K562 (cell line): ENCODE measurements around the gene TTBK1. TPM values are rescaled to one million over a fixed set of nuclear protein-coding genes. Genes with fewer than 3 reads are reported as not detected.

Experiments used
- ATAC-seq: fragments of 200-7000 bp; cut with Tn5 transposase; 3 replicates; pipeline ENCODE4 v1.9.1; 2020; ENCODE audit warnings: moderate library complexity
- BruUV-seq: library from RNA; stranded (reverse); fragments of 400-500 nt; replicated peaks from 2 replicates; lab custom pipeline; 2021; lab: Mats Ljungman, UMichigan
- CTCF ChIA-PET: fragments of 300-600 bp; formaldehyde crosslinking; extraction: SDS; loops from one replicate; lab custom pipeline; 2021; ENCODE audit warnings: low intra/inter-chr PET ratio; lab: Yijun Ruan, JAX
- POLR2A ChIA-PET: fragments of 300-600, 350-650 bp; sonication (Branson Sonifier 250); formaldehyde crosslinking; extraction: SDS; loops from one replicate; lab custom pipeline; 2021; ENCODE audit warnings: antibody characterized with exemption, inconsistent platforms; lab: Yijun Ruan, JAX
- DNase-seq, 4 experiments: peaks; one replicate each; pipeline versions ENCODE4 v3.0.0 to v3.0.0-alpha.2; 2011 to 2018; ENCODE audit warnings: low spot score in 3 of 4, mixed read lengths in 3 of 4; ENCODE audit errors: extremely low read depth in 1 of 4
- FAIRE-seq: peaks from 2 replicates; lab custom pipeline; 2011; peaks lifted over from hg19 to GRCh38; lab: Jason Lieb, UNC
- H2AFZ ChIP-seq: 2 replicates; pipeline ENCODE4 v1.6.0; 2011; ENCODE audit warnings: low read depth, low read length, control low read depth, inconsistent platforms
- H3K27ac ChIP-seq: fragments of 200-600 bp; 3 replicates; pipeline ENCODE4 v1.8.0; 2011; ENCODE audit warnings: low read depth, mild to moderate bottlenecking, control low read depth, inconsistent platforms, low read length, moderate library complexity, mixed read lengths; ENCODE audit errors: extremely low read depth
- H3K27me3 ChIP-seq, 2 experiments: fragments of 300-600 bp in 1 of 2; 2 replicates in 1 of 2; 3 replicates in 1 of 2; pipeline versions ENCODE4 v1.6.0 to v1.8.0; 2011; ENCODE audit warnings: inconsistent platforms in 2 of 2, low read length in 2 of 2, mild to moderate bottlenecking in 1 of 2, mixed read lengths in 1 of 2, moderate library complexity in 1 of 2; ENCODE audit not compliant: control insufficient read depth in 2 of 2, insufficient read depth in 2 of 2
- H3K36me3 ChIP-seq: fragments of 300-600 bp; 3 replicates; pipeline ENCODE4 v1.8.0; 2011; ENCODE audit warnings: mild to moderate bottlenecking, low read length, inconsistent platforms; ENCODE audit not compliant: control insufficient read depth, insufficient read depth
- H3K4me1 ChIP-seq, 2 experiments: fragments of 200-600 bp in 1 of 2; replicated peaks in 1 of 2; 2 replicates in 1 of 2; 3 replicates in 1 of 2; pipeline versions ENCODE4 v1.5.1 to v1.8.0; 2011; ENCODE audit warnings: inconsistent platforms in 2 of 2, low read length in 2 of 2, mild to moderate bottlenecking in 1 of 2, mixed read lengths in 1 of 2, moderate library complexity in 1 of 2; ENCODE audit not compliant: control insufficient read depth in 2 of 2, insufficient read depth in 2 of 2
- H3K4me2 ChIP-seq: 2 replicates; pipeline ENCODE4 v1.6.1; 2011; ENCODE audit warnings: low read length, control low read depth, inconsistent platforms, mixed read lengths; ENCODE audit not compliant: insufficient read depth
- H3K4me3 ChIP-seq: fragments of 200-600 bp; sonication (generic), shearing (Covaris generic); 2 replicates; pipeline ENCODE4 v1.5.1; 2016; ENCODE audit warnings: control low read depth, inconsistent platforms
- H3K79me2 ChIP-seq: fragments of 200-600 bp; 3 replicates; pipeline ENCODE4 v1.8.0; 2011; ENCODE audit warnings: low read length, inconsistent platforms; ENCODE audit not compliant: control insufficient read depth, insufficient read depth
- H3K9ac ChIP-seq, 2 experiments: 2 replicates each; pipeline versions ENCODE4 v1.6.0 to v1.6.1; 2011; ENCODE audit warnings: low read depth in 2 of 2, low read length in 2 of 2, control low read depth in 1 of 2, inconsistent platforms in 1 of 2, mild to moderate bottlenecking in 1 of 2, mixed read lengths in 1 of 2; ENCODE audit not compliant: insufficient read depth in 1 of 2
- H3K9me1 ChIP-seq: one replicate; pipeline ENCODE4 v1.6.0; 2011; ENCODE audit warnings: inconsistent platforms, mild to moderate bottlenecking, low read length, moderate library complexity; ENCODE audit not compliant: control insufficient read depth, insufficient read depth
- H3K9me3 ChIP-seq: replicated peaks from 2 replicates; pipeline ENCODE4 v1.5.1; 2011; ENCODE audit warnings: low read depth, low read length, inconsistent platforms; ENCODE audit not compliant: control insufficient read depth, insufficient read depth
- H4K20me1 ChIP-seq: replicated peaks from 2 replicates; pipeline ENCODE4 v1.6.1; 2011; ENCODE audit warnings: low read length, inconsistent platforms, mixed read lengths; ENCODE audit not compliant: control insufficient read depth, insufficient read depth
- BMI1 ChIP-seq: fragments of 150-350 bp; IDR thresholded peaks from 2 replicates; pipeline ENCODE4 v1.6.1; 2014; ENCODE audit warnings: low read length
- CHAMP1 ChIP-seq: fragments of 450-650 bp; IDR thresholded peaks from 2 replicates; pipeline ENCODE4 v1.6.1; 2016; ENCODE audit warnings: mild to moderate bottlenecking
- E2F4 ChIP-seq: sonication (generic); formaldehyde crosslinking; IDR thresholded peaks from 2 replicates; pipeline ENCODE4 v1.8.0; 2022; ENCODE audit warnings: mild to moderate bottlenecking, low read depth, missing genetic modification reagents
- EGR1 ChIP-seq: fragments of 450-650 bp; conservative IDR thresholded peaks from 2 replicates; pipeline ENCODE4 v1.6.1; 2017; ENCODE audit warnings: mild to moderate bottlenecking
- NCOA1 ChIP-seq: fragments of 450-650 bp; IDR thresholded peaks from 2 replicates; pipeline ENCODE4 v1.6.1; 2016; ENCODE audit warnings: low read depth
- NR2C1 ChIP-seq, 2 experiments: fragments of 450-650 bp; IDR thresholded peaks; 2 replicates each; pipeline ENCODE4 v1.6.1; 2017; ENCODE audit warnings: mild to moderate bottlenecking in 2 of 2, antibody characterized with exemption in 1 of 2, inconsistent platforms in 1 of 2, missing compliant biosample characterization in 1 of 2, missing genetic modification characterization in 1 of 2
- SNIP1 ChIP-seq: fragments of 450-650 bp; IDR thresholded peaks from 2 replicates; pipeline ENCODE4 v1.7.1; 2017; ENCODE audit warnings: low read depth, mild to moderate bottlenecking
- ZFX ChIP-seq: sonication (generic); formaldehyde crosslinking; IDR thresholded peaks from 2 replicates; pipeline ENCODE4 v1.8.0; 2022; ENCODE audit warnings: mild to moderate bottlenecking, missing genetic modification reagents, moderate library complexity
- ZNF282 ChIP-seq: sonication (generic); formaldehyde crosslinking; IDR thresholded peaks from 2 replicates; pipeline ENCODE4 v1.8.1; 2023; ENCODE audit warnings: missing genetic modification reagents
- WGBS: fragments of 100-300 bp; shearing (Covaris generic); methylation state at CpG from one replicate; pipeline ENCODE4 v1.1.6; 2016; ENCODE audit warnings: low coverage, mixed read lengths; ENCODE audit not compliant: insufficient coverage; ENCODE audit errors: missing lambda C conversion rate; 5-methylcytosine and 5-hydroxymethylcytosine counted together
- in situ Hi-C: fragments of 300-500 bp; cut with MboI; formaldehyde crosslinking; loops from 4 replicates; pipeline ENCODE4 v1.15.0; 2018; ENCODE audit warnings: inconsistent platforms, mixed read lengths
- intact Hi-C: fragments of 100-400 bp; cut with micrococcal nuclease; formaldehyde crosslinking; loops from 2 replicates; pipeline ENCODE4 v1.14.2; 2022
- polyA plus RNA-seq, 8 experiments: library from polyadenylated mRNA; depleted of rRNA in 4 of 8; stranded (reverse) in 5 of 8; unstranded in 3 of 8; fragments of >200 nt; fragmentation: Nextera tagmentation in 2 of 8; fragmentation: Illumina TruSeq in 1 of 8; extraction: Ambion mirVana in 2 of 8; extraction: Trizol in 1 of 8; gene quantifications; 2 replicates each; pipeline versions ENCODE4 v1.2.1 to v1.2.3, GENCODE V29; 2011 to 2014; ENCODE audit warnings: inconsistent platforms in 1 of 8, missing spikeins in 1 of 8
- total RNA-seq, 7 experiments: library from RNA; depleted of rRNA in 6 of 7; stranded (reverse); fragments of >200 nt in 6 of 7; fragmentation: Illumina TruSeq in 2 of 7; extraction: Trizol in 2 of 7; gene quantifications; 2 replicates each; pipeline versions ENCODE4 v1.2.1 to v1.2.3, GENCODE V29; 2011 to 2021; ENCODE audit warnings: low replicate concordance in 1 of 7
- TF ChIP-seq, protein P1 (sequence below), 3 experiments: IDR thresholded peaks in 2 of 3; conservative IDR thresholded peaks in 1 of 3; 2 replicates each; pipeline ENCODE4 v1.5.1; 2011 to 2012; ENCODE audit warnings: low read length in 3 of 3, mild to moderate bottlenecking in 3 of 3, control low read depth in 2 of 3, improper control_type of control experiment in 1 of 3, inconsistent platforms in 1 of 3, low read depth in 1 of 3, mixed read lengths in 1 of 3, moderate library complexity in 1 of 3; ENCODE audit not compliant: insufficient read depth in 2 of 3
- TF ChIP-seq, protein P2 (sequence below): fragments of 250-450 bp; sonication (Bioruptor Pico); IDR thresholded peaks from 2 replicates; pipeline ENCODE4 v1.5.0; 2020; ENCODE audit warnings: mild to moderate bottlenecking

Gene TTBK1
- total and polyA plus RNA-seq, 9 of the 15 experiments (the other 6 are each of a cell fraction or from before 2014, with no cell fraction given): not detected

GRCh38 chr6:43331470-43331869 lies 88.2 kb downstream of the TTBK1 start:
- Histone ChIP-seq H3K4me2 (no peak overlapping the region), H3K9me3 (no peaks in the 10 kb centered on the region), H3K27me3 (no peaks in the 10 kb centered on the region), H3K9me1 (no peaks in the 10 kb centered on the region), H3K36me3 (no peaks in the 10 kb centered on the region), H2AFZ (no peak overlapping the region), H4K20me1 (no peaks in the 10 kb centered on the region), H3K4me1 (peaks cover 0 to 2% of the 10 kb centered on the region in 2 experiments; a peak in 2 of 5 replicates), H3K4me3 (no peak overlapping the region), H3K79me2 (no peaks in the 10 kb centered on the region), H3K9ac (no peak overlapping the region), H3K27ac (no peak overlapping the region)
- POLR2A ChIA-PET: interaction anchor here (0.6 kb wide), 1 partner anchor 11 kb away, joined by 3 read pairs; no protein-coding TSS in a partner anchor
- DNase-seq (no peak), FAIRE-seq (no peak), ATAC-seq (no peak)
- in situ Hi-C loops (loop anchor here (5.0 kb wide), 1 partner anchor 59 kb away; no protein-coding TSS in a partner anchor), intact Hi-C loops (loop anchor here (5.0 kb wide), 1 partner anchor 184 kb away; no protein-coding TSS in a partner anchor)
- CTCF ChIA-PET: no interaction called here
- 0% methylated on average over 1 of the region's 1 CpG for WGBS
- BruUV-seq: no TSS peak
- no peak for TF ChIP-seq E2F4
- TF ChIP-seq, protein P1, sequence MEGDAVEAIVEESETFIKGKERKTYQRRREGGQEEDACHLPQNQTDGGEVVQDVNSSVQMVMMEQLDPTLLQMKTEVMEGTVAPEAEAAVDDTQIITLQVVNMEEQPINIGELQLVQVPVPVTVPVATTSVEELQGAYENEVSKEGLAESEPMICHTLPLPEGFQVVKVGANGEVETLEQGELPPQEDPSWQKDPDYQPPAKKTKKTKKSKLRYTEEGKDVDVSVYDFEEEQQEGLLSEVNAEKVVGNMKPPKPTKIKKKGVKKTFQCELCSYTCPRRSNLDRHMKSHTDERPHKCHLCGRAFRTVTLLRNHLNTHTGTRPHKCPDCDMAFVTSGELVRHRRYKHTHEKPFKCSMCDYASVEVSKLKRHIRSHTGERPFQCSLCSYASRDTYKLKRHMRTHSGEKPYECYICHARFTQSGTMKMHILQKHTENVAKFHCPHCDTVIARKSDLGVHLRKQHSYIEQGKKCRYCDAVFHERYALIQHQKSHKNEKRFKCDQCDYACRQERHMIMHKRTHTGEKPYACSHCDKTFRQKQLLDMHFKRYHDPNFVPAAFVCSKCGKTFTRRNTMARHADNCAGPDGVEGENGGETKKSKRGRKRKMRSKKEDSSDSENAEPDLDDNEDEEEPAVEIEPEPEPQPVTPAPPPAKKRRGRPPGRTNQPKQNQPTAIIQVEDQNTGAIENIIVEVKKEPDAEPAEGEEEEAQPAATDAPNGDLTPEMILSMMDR (IDR thresholded peaks at IDR 0.05 in 2 of 3, conservative IDR thresholded peaks at IDR 0.05 in 1 of 3; ENCODE audit: insufficient read depth in 2 of 3, low read depth in 1 of 3, low read length in 3 of 3): no peak
- TF ChIP-seq EGR1: no peak
- TF ChIP-seq NR2C1 (IDR thresholded peaks at IDR 0.05): no peak
- no peak for TF ChIP-seq NR2C1 (tag; IDR thresholded peaks at IDR 0.05)
- no peak for TF ChIP-seq CHAMP1
- TF ChIP-seq, protein P2, sequence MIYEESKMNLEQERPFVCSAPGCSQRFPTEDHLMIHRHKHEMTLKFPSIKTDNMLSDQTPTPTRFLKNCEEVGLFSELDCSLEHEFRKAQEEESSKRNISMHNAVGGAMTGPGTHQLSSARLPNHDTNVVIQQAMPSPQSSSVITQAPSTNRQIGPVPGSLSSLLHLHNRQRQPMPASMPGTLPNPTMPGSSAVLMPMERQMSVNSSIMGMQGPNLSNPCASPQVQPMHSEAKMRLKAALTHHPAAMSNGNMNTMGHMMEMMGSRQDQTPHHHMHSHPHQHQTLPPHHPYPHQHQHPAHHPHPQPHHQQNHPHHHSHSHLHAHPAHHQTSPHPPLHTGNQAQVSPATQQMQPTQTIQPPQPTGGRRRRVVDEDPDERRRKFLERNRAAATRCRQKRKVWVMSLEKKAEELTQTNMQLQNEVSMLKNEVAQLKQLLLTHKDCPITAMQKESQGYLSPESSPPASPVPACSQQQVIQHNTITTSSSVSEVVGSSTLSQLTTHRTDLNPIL (CRISPR knock-in tag): no peak
- TF ChIP-seq ZFX (CRISPR knock-in tag): no peak
- TF ChIP-seq NCOA1: no peak
- TF ChIP-seq SNIP1: no peak
- no peak for TF ChIP-seq BMI1
- no peak for TF ChIP-seq ZNF282 (CRISPR knock-in tag)
